IMR-90 (cell line): ENCODE data around the gene GRID1. TPM values are rescaled to one million over a fixed set of nuclear protein-coding genes. Genes with fewer than 3 reads are reported as not detected.

Experiments used
- ATAC-seq: fragments of 200-7000 bp; cut with Tn5 transposase; 2 replicates; pipeline ENCODE4 v1.9.1; 2020; ENCODE audit warnings: low read depth, mild to moderate bottlenecking, moderate library complexity
- BruUV-seq: library from RNA; stranded (reverse); fragments of 400-500 nt; replicated peaks from 2 replicates; lab custom pipeline; 2021; lab: Mats Ljungman, UMichigan
- CTCF ChIA-PET: fragments of 300-600 bp; formaldehyde crosslinking; extraction: SDS; loops from one replicate; lab custom pipeline; 2021; ENCODE audit warnings: antibody characterized with exemption; lab: Yijun Ruan, JAX
- POLR2A ChIA-PET: fragments of 300-600 bp; sonication (Branson Sonifier 250); formaldehyde crosslinking; loops from one replicate; lab custom pipeline; 2022; ENCODE audit warnings: antibody characterized with exemption; ENCODE audit not compliant: unreplicated experiment; lab: Charles Lee
- DNase-seq: peaks from one replicate; pipeline ENCODE4 v3.0.0; 2013
- H2AFZ ChIP-seq: replicated peaks from 2 replicates; pipeline ENCODE3; 2013; ENCODE audit warnings: low read length, mild to moderate bottlenecking; ENCODE audit not compliant: poor library complexity
- H2AK5ac ChIP-seq: 2 replicates; pipeline ENCODE4 v1.6.1; 2013; ENCODE audit warnings: low read depth, low read length, inconsistent platforms
- H2AK9ac ChIP-seq: replicated peaks from 2 replicates; pipeline ENCODE3; 2013; ENCODE audit warnings: mild to moderate bottlenecking, low read depth, low read length, moderate library complexity; ENCODE audit not compliant: poor library complexity
- H2BK120ac ChIP-seq: 2 replicates; pipeline ENCODE4 v1.6.1; 2013; ENCODE audit warnings: low read depth, low read length, inconsistent platforms
- H2BK15ac ChIP-seq: 3 replicates; pipeline ENCODE4 v1.6.1; 2013; ENCODE audit warnings: low read depth, low read length, inconsistent platforms
- H2BK20ac ChIP-seq: 2 replicates; pipeline ENCODE4 v1.6.1; 2013; ENCODE audit warnings: low read depth, mild to moderate bottlenecking, inconsistent platforms, low read length, moderate library complexity
- H2BK5ac ChIP-seq: 2 replicates; pipeline ENCODE4 v1.6.1; 2013; ENCODE audit warnings: mild to moderate bottlenecking, low read depth, low read length, inconsistent platforms; ENCODE audit not compliant: poor library complexity, severe bottlenecking
- H3K14ac ChIP-seq: replicated peaks from 2 replicates; pipeline ENCODE4 v1.6.1; 2013; ENCODE audit warnings: low read depth, low read length, inconsistent platforms
- H3K18ac ChIP-seq: 2 replicates; pipeline ENCODE4 v1.6.1; 2013; ENCODE audit warnings: low read depth, low read length, control low read depth
- H3K23ac ChIP-seq: 2 replicates; pipeline ENCODE4 v1.6.1; 2013; ENCODE audit warnings: low read depth, low read length, inconsistent platforms
- H3K27ac ChIP-seq: 2 replicates; pipeline ENCODE4 v1.5.1; 2013; ENCODE audit warnings: mild to moderate bottlenecking, control low read depth, low read length; ENCODE audit not compliant: insufficient read depth
- H3K27me3 ChIP-seq: 2 replicates; pipeline ENCODE4 v1.6.1; 2013; ENCODE audit warnings: low read length; ENCODE audit not compliant: control insufficient read depth, insufficient read depth
- H3K36me3 ChIP-seq: 2 replicates; pipeline ENCODE4 v1.6.1; 2013; ENCODE audit warnings: low read length, mixed read lengths; ENCODE audit not compliant: control insufficient read depth, insufficient read depth
- H3K4ac ChIP-seq: 2 replicates; pipeline ENCODE4 v1.6.1; 2013; ENCODE audit warnings: low read depth, low read length, inconsistent platforms
- H3K4me1 ChIP-seq: 2 replicates; pipeline ENCODE4 v1.6.1; 2013; ENCODE audit warnings: low read length, mixed read lengths; ENCODE audit not compliant: control insufficient read depth, insufficient read depth
- H3K4me2 ChIP-seq: 2 replicates; pipeline ENCODE4 v1.6.1; 2013; ENCODE audit warnings: low read depth, mild to moderate bottlenecking, control low read depth, low read length, moderate library complexity
- H3K4me3 ChIP-seq: 2 replicates; pipeline ENCODE4 v1.5.1; 2013; ENCODE audit warnings: low read depth, mild to moderate bottlenecking, control low read depth, low read length, moderate library complexity; ENCODE audit not compliant: insufficient read depth
- H3K56ac ChIP-seq: 2 replicates; pipeline ENCODE4 v1.6.1; 2013; ENCODE audit warnings: low read length, inconsistent platforms; ENCODE audit not compliant: insufficient read depth; ENCODE audit errors: extremely low read depth
- H3K79me1 ChIP-seq, 2 experiments: 2 replicates each; pipeline ENCODE4 v1.6.1; 2013; ENCODE audit warnings: low read length in 2 of 2, inconsistent platforms in 1 of 2, low read depth in 1 of 2
- H3K9ac ChIP-seq: 2 replicates; pipeline ENCODE4 v1.6.1; 2013; ENCODE audit warnings: low read depth, low read length, control low read depth
- H3K9me1 ChIP-seq: 2 replicates; pipeline ENCODE4 v1.6.1; 2013; ENCODE audit warnings: low read length, inconsistent platforms; ENCODE audit not compliant: insufficient read depth
- H3K9me3 ChIP-seq: 2 replicates; pipeline ENCODE4 v1.6.1; 2013; ENCODE audit warnings: low read length; ENCODE audit not compliant: control insufficient read depth, insufficient read depth
- H4K20me1 ChIP-seq: 2 replicates; pipeline ENCODE4 v1.6.1; 2013; ENCODE audit warnings: low read length, inconsistent platforms; ENCODE audit not compliant: insufficient read depth
- H4K5ac ChIP-seq: 2 replicates; pipeline ENCODE4 v1.6.1; 2013; ENCODE audit warnings: mild to moderate bottlenecking, low read depth, low read length, control low read depth
- H4K8ac ChIP-seq, 2 experiments: 2 replicates each; pipeline ENCODE4 v1.6.1; 2013; ENCODE audit warnings: low read depth in 2 of 2, low read length in 2 of 2, control low read depth in 1 of 2, inconsistent platforms in 1 of 2
- H4K91ac ChIP-seq: 2 replicates; pipeline ENCODE4 v1.6.1; 2013; ENCODE audit warnings: low read depth, low read length, inconsistent platforms; ENCODE audit not compliant: insufficient read depth
- CHD1 ChIP-seq: IDR thresholded peaks from 2 replicates; pipeline ENCODE4 v1.6.1; 2012; ENCODE audit warnings: low read depth, low read length, improper control_type of control experiment
- CTCF ChIP-seq: conservative IDR thresholded peaks from 2 replicates; pipeline ENCODE4 v1.5.1; 2012; ENCODE audit warnings: mild to moderate bottlenecking, low read depth, low read length, improper control_type of control experiment
- ELK1 ChIP-seq: fragments of 150-350 bp; IDR thresholded peaks from 2 replicates; pipeline ENCODE4 v1.6.1; 2016; ENCODE audit warnings: low read depth, mild to moderate bottlenecking, low read length, moderate library complexity, borderline replicate concordance
- FOS ChIP-seq: fragments of 150-350 bp; IDR thresholded peaks from 2 replicates; pipeline ENCODE4 v1.6.1; 2016; ENCODE audit warnings: low read depth, low read length
- MAFK ChIP-seq: IDR thresholded peaks from 2 replicates; pipeline ENCODE4 v1.6.1; 2012; ENCODE audit warnings: low read depth, low read length, improper control_type of control experiment
- MXI1 ChIP-seq: IDR thresholded peaks from 2 replicates; pipeline ENCODE4 v1.6.1; 2012; ENCODE audit warnings: low read depth, mild to moderate bottlenecking, low read length, moderate library complexity, borderline replicate concordance
- NFE2L2 ChIP-seq: fragments of 150-350 bp; IDR thresholded peaks from 2 replicates; pipeline ENCODE4 v1.6.1; 2016; ENCODE audit warnings: low read depth, mild to moderate bottlenecking, low read length
- POLR2A ChIP-seq: IDR thresholded peaks from 2 replicates; pipeline ENCODE4 v1.6.1; 2012; ENCODE audit warnings: mild to moderate bottlenecking, low read depth, low read length
- RFX5 ChIP-seq: IDR thresholded peaks from 2 replicates; pipeline ENCODE4 v1.8.0; 2012; ENCODE audit warnings: low read depth, mild to moderate bottlenecking, low read length, moderate library complexity
- SMC3 ChIP-seq: fragments of 150-350 bp; IDR thresholded peaks from 2 replicates; pipeline ENCODE4 v1.6.1; 2016; ENCODE audit warnings: low read depth, mild to moderate bottlenecking, antibody characterized with exemption, low read length, moderate library complexity
- USF2 ChIP-seq: fragments of 150-350 bp; IDR thresholded peaks from 2 replicates; pipeline ENCODE4 v1.6.1; 2017; ENCODE audit warnings: mild to moderate bottlenecking, antibody characterized with exemption, low read length, low read depth
- WGBS, 2 experiments: methylation state at CpG; one replicate each; pipeline versions ENCODE4 v1.1.5 to v1.1.7; 2013; ENCODE audit warnings: missing lambda C conversion rate in 2 of 2; ENCODE audit not compliant: insufficient read length in 1 of 2; ENCODE audit errors: extremely low coverage in 2 of 2; 5-methylcytosine and 5-hydroxymethylcytosine counted together
- dilution Hi-C: fragments of 300-500 bp; cut with HindIII; formaldehyde crosslinking; loops from one replicate; pipeline ENCODE4 v1.14.3; 2018; ENCODE audit warnings: low sequenced_read_pairs; ENCODE audit not compliant: unreplicated experiment
- in situ Hi-C: fragments of 300-500 bp; cut with MboI; formaldehyde crosslinking; loops from 3 replicates; pipeline ENCODE4 v1.14.3; 2019; ENCODE audit warnings: low sequenced_read_pairs, inconsistent platforms, mixed read lengths
- intact Hi-C: fragments of 100-400 bp; cut with micrococcal nuclease; formaldehyde crosslinking; loops from 2 replicates; pipeline ENCODE4 v1.10.0; 2022
- polyA plus RNA-seq, 3 experiments: library from polyadenylated mRNA; depleted of rRNA; stranded (reverse); fragments of >200 nt; gene quantifications; 2 replicates each; pipeline ENCODE4 v1.2.3, GENCODE V29; 2012; ENCODE audit warnings: low replicate concordance in 1 of 3
- total RNA-seq: library from RNA; depleted of rRNA; stranded (reverse); fragments of >200 nt; gene quantifications from 2 replicates; pipeline ENCODE4 v1.2.3, GENCODE V29; 2012

The GRID1 gene
- total and polyA plus RNA-seq, 2 of the 4 experiments (the other 2 are of a cell fraction), result not detected

- TF ChIP-seq NFE2L2, result no peak
These were observed 73.9 kb downstream of the GRID1 start (continued) for GRCh38 chr10:86292462-86293395.

GRCh38 chr10:86291616-86292340 lies 74.8 kb downstream of the GRID1 start:
- Histone ChIP-seq H3K9me1 (no peaks in the 10 kb centered on the region), H3K36me3 (no peaks in the 10 kb centered on the region), H4K8ac (no peak overlapping the region), H2AFZ (no peak overlapping the region), H3K9ac (no peak overlapping the region), H2AK5ac (no peak overlapping the region), H3K9me3 (no peaks in the 10 kb centered on the region), H3K4me3 (no peak overlapping the region), H3K4me1 (no peaks in the 10 kb centered on the region), H3K14ac (no peak overlapping the region), H3K4ac (no peak overlapping the region), H3K79me1 (no peaks in the 10 kb centered on the region), H3K27ac (no peak overlapping the region), H2BK5ac (no peak overlapping the region), H3K4me2 (no peak overlapping the region), H4K20me1 (no peaks in the 10 kb centered on the region), H4K5ac (no peak overlapping the region), H2AK9ac (no peak overlapping the region), H3K23ac (no peak overlapping the region), H2BK15ac (no peak overlapping the region), H3K27me3 (no peaks in the 10 kb centered on the region), H3K18ac (no peak overlapping the region), H2BK120ac (no peak overlapping the region), H2BK20ac (no peak overlapping the region), H4K91ac (no peak overlapping the region), H3K56ac (no peak overlapping the region)
- dilution Hi-C loops (no loop called here), in situ Hi-C loops (no loop called here), intact Hi-C loops (no loop called here)
- POLR2A ChIA-PET, result no interaction called here
- no peak for DNase-seq
- CTCF ChIA-PET, result no interaction called here
- WGBS, 2 experiments, result 43% methylated on average over 6 of the region's 12 CpGs; no CpG with 5 or more reads in 1 of the 2 experiments
- BruUV-seq, result no TSS peak
- ATAC-seq, result no peak
- TF ChIP-seq FOS (no peak), ELK1 (no peak), USF2 (no peak), MXI1 (no peak), CTCF (no peak), MAFK (no peak), POLR2A (no peak), CHD1 (no peak), SMC3 (no peak), RFX5 (no peak), NFE2L2 (no peak)
